NCI-H146 treated with DMSO at 0.1 percent for 48 hours (cell line): ENCODE data around the gene C17orf113.
"Not testable (repeated sequence)": the region's sequence is repeated elsewhere in the genome, so short reads cannot be mapped to it uniquely, and the experiment has no call there.

ENCODE experiments used
- DNase-seq: peaks from one replicate; lab custom pipeline; 2025; ENCODE audit not compliant: unreplicated experiment; lab: John Stamatoyannopoulos, UW

Gene C17orf113

GRCh38 chr17:42017866-42018200, 32.6 kb downstream of the C17orf113 start:
- DNase-seq: no peak

GRCh38 chr17:42016941-42017865, 33.2 kb downstream of the C17orf113 start, which contains the start of gene DNAJC7:
TSS of gene DNAJC7 (minus strand) at chr17:42017439. CDS start at chr17:42017416, 23 bp downstream.
- peak; percentile 84 for DNase-seq

- no peak for DNase-seq
These were observed 34.0 kb downstream of the C17orf113 start for GRCh38 chr17:42016411-42016831.

DNA sequence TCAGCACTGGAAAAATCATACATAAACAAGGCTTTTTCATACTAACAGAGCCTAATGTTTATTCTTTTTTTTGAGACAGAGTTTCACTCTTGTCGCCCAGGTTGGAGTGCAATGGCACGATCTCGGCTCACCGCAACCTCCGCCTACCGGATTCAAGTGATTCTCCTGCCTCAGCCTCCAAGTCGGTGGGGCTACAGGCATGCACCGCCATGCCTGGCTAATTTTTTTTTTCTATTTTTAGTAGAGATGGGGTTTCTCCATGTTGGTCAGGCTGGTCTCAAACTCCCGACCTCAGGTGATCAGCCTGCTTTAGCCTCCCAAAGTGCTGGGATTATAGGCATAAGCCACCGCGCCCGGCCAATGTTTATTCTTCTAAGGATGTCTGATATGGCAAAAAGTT, 36.7 kb downstream of the C17orf113 start:
- DNase-seq: not testable (repeated sequence)

DNA sequence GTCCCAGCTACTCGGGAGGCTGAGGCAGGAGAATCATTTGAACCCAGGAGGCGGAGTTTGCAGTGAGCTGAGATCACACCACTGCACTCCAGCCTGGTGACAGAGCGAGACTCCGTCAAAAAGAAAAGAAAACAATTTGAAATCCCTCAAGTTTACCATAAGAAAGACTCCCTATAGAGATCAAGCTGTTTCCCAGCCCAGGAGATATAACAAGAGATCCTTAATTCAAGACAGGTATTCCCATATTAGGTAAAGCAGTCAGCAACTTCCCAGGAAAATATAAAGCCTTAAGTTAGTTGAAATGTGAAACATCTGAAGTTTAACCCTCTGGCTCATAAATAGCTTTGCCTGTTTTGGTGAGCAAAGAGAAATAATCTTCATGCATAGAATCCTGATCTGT, 38.0 kb downstream of the C17orf113 start:
- DNase-seq: not testable (repeated sequence)

GRCh38 chr17:42010898-42011516, 39.4 kb downstream of the C17orf113 start:
- DNase-seq: no peak

DNA sequence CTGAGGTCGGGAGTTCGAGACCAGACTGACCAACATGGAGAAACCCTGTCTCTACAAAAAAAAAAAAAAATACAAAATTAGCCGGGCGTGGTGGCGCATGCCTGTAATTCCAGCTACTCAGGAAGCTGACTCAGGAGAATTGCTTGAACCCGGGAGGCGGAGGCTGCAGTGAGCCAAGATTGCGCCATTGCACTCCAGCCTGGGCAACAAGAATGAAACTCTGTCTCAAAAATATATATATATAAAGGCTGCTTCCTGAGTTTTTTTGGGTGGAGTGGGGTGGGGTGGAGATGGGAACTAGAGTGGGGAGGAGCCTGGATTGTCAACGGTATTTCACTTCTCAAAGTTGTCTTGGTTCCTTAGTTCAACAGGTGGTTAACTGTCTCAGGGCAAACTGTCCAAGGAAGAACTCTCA, 40.1 kb downstream of the C17orf113 start:
- DNase-seq: not testable (repeated sequence)

DNA sequence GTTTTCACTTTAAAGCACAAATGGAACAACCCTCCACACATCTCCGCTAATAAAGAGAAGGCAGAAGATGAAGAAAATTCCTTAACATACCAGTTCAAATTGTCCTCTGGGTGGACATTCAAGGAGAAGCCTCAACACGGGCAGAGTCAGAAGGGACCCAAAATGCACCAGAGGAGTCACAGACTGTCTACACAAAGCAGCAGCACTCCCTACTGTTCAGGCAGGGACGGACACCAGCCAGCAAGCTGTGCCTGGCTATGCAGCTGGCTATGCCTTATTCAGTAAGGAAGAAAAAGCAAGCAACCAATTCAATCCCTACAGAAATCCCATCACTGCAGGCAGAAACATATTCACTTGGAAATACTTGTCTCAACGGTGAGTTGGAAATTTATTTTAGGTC, 41.2 kb downstream of the C17orf113 start:
- DNase-seq: no peak

DNA sequence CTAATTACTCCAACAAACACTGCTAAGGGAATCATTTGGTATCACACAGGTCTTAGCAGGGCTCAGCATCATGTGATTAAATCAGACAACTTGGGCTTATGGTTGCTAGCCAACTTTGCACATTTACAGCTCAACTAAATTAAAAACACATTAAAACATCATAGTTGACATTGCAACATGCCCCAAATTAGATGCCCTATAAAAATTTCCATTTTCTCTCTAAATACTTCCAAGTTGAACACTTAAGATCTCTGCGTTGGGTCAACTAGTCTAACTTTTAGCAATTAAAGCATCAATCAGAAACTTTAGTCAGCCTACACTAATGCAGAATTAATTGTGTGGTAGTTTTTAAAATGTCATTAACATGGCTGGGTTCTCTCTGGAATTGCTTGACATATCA, 45.2 kb downstream of the C17orf113 start:
- no peak for DNase-seq

DNA sequence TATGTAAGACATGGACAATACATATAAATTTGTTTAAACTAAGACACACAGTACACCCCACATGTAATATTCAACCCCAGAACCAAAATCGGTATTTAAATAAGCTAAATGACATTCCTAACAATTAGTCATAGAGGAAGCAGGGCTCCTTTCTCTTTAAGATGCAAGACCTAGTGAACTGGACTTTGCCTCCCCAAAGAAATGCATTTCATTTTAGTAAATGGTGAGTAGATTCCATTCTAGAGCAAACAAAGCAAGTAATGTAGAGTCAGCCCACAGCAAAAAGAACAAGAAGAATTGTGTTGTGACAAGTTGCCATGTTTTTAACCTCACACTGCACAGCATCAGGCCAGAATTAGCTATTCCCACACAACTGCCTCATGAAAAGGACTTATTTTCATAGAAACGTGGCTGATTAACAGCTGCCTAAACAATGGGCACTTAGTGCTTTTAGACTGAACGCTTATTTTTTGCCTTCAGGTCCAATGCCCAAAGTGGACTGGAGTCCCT, 47.6 kb downstream of the C17orf113 start:
- no peak for DNase-seq

DNA sequence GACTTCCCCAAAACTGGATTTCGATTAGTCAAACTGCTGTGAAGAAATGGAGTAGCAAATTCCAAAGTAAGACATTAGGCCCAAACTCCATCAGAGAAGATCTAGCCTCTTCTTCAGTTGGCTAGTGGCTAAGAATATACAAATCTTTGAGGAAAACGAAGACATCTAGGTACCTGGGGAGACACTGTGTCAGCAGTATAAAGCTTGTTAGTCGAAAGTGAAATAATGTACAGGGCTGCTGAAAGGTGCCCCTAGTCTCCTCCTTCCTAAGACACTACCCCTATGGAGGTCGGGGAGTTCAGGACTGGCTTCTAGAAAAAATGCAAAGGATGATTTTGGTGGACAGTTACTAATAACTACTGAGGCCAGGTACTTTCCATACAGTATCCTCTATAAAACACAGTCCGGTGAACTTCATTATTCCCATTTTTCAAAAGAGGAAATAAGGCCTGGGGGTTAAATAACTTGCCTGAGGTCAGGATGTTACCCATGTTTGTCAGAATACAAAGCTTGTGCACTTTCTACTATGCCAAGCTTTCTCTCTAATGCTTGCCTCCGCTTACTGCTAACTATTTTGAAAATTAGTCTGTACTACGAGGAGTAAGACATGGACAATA, 48.1 kb downstream of the C17orf113 start:
- DNase-seq: no peak

GRCh38 chr17:42001729-42002128, 48.7 kb downstream of the C17orf113 start:
- no peak for DNase-seq

GRCh38 chr17:42000413-42001133, 49.8 kb downstream of the C17orf113 start:
- DNase-seq: no peak

GRCh38 chr17:41998497-41998896, 51.9 kb downstream of the C17orf113 start:
- DNase-seq: no peak

DNA sequence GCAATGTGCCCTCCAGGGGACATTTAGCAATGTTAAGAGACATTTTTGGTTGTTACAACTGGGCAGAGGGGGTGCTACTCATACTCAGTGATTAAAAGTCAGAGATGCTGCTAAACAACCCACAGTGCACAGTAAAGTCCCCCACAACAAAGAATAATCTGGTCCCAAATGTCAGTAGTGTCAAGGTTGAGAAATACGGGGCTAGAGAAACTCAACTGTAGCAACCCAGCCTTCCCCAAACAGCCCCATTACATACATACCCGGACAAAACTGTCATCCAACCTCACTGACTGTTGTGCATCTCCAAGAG, 53.6 kb downstream of the C17orf113 start:
- DNase-seq: no peak

- no peak for DNase-seq
These were observed 57.8 kb downstream of the C17orf113 start for GRCh38 chr17:41992576-41992975.

DNA sequence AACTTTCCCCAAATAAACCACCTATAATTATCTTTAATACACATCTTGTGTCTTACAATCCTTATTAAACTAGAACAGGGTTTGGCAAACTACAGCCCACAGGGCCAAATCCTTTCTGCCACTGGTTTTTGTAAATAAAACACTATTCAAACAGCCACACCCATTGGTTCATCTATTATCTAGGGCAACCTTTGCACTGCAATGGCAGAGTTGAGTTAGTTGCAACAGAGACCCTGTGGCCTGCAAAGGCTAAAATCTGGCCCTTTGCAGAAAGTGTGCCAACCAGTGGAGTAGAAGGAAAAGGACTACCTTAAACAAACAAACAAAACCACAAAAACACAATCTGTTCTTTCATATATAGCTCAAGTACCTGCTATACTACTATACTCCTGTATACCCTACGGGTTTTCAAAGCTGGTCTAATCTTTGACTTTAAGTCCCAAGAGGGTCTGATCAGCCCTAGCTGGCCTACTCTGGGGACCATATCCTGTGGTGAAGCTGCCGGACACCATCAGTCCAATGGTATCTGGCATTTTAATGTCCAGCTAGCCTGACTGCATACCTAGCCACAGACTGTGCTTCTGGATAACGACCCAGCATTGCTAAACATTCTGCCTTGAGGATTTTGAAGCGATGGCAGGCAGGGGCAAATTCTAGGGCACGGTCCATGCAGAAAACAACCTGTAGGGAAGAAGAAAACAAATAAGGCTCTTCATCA, 60.5 kb downstream of the C17orf113 start:
- DNase-seq: no peak

DNA sequence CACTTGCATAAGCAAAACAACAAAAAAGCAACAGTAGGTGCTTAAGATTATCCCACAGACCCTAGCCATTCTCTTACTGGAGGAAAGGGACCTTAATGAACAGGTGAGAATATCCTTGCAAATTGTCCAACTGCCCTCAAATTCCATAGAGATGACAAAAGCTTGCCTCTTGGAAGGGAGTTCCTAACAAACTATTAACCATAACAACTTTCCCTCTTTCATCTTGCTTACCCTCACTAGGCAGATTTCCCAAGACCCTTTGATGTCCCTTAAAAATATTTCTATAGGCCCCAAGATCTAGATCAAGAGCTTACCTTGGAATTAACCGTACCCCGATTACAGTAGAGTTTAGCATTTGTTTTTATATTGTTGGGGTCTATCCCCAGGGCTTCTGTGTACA, 62.0 kb downstream of the C17orf113 start:
- no peak for DNase-seq
